HL-60 (cell line): ENCODE data around the gene FIS1.

ENCODE experiments used
- CTCF ChIP-seq: IDR thresholded peaks from one replicate; pipeline ENCODE4 v1.5.1; 2011; ENCODE audit warnings: low read length, control low read depth, inconsistent platforms; ENCODE audit not compliant: insufficient read depth
- GABPA ChIP-seq: IDR thresholded peaks from 2 replicates; pipeline ENCODE4 v1.6.1; 2012; ENCODE audit warnings: low read depth
- POLR2AphosphoS5 ChIP-seq: IDR thresholded peaks from 2 replicates; pipeline ENCODE4 v1.6.1; 2012; ENCODE audit warnings: low read depth
- TF ChIP-seq, protein P1 (sequence below): IDR thresholded peaks from 2 replicates; pipeline ENCODE4 v1.6.1; 2012; ENCODE audit warnings: low read depth; ENCODE audit not compliant: insufficient replicate concordance

GRCh38 chr7:101288439-101288838 is 43.6 kb upstream of the FIS1 start:
- TF ChIP-seq CTCF = no peak
- TF ChIP-seq GABPA = no peak
- no peak for TF ChIP-seq POLR2AphosphoS5
- TF ChIP-seq, protein P1, sequence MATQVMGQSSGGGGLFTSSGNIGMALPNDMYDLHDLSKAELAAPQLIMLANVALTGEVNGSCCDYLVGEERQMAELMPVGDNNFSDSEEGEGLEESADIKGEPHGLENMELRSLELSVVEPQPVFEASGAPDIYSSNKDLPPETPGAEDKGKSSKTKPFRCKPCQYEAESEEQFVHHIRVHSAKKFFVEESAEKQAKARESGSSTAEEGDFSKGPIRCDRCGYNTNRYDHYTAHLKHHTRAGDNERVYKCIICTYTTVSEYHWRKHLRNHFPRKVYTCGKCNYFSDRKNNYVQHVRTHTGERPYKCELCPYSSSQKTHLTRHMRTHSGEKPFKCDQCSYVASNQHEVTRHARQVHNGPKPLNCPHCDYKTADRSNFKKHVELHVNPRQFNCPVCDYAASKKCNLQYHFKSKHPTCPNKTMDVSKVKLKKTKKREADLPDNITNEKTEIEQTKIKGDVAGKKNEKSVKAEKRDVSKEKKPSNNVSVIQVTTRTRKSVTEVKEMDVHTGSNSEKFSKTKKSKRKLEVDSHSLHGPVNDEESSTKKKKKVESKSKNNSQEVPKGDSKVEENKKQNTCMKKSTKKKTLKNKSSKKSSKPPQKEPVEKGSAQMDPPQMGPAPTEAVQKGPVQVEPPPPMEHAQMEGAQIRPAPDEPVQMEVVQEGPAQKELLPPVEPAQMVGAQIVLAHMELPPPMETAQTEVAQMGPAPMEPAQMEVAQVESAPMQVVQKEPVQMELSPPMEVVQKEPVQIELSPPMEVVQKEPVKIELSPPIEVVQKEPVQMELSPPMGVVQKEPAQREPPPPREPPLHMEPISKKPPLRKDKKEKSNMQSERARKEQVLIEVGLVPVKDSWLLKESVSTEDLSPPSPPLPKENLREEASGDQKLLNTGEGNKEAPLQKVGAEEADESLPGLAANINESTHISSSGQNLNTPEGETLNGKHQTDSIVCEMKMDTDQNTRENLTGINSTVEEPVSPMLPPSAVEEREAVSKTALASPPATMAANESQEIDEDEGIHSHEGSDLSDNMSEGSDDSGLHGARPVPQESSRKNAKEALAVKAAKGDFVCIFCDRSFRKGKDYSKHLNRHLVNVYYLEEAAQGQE = no peak
